Endodermal cell (in vitro differentiated cells): Measurements from ENCODE around the gene SMIM41. TPM values are rescaled to one million over a fixed set of nuclear protein-coding genes. Genes with fewer than 3 reads are reported as not detected.

ENCODE experiments used
- DNase-seq: peaks from one replicate; pipeline ENCODE4 v3.0.0-alpha.2; 2017
- H3K27ac ChIP-seq: 2 replicates; pipeline ENCODE4 v1.5.1; 2013; ENCODE audit warnings: mild to moderate bottlenecking, low read depth, low read length, moderate library complexity
- H3K27me3 ChIP-seq: 2 replicates; pipeline ENCODE4 v1.6.1; 2013; ENCODE audit warnings: mild to moderate bottlenecking, low read length, moderate library complexity; ENCODE audit not compliant: insufficient read depth, control insufficient read depth, poor library complexity, severe bottlenecking
- H3K36me3 ChIP-seq: 2 replicates; pipeline ENCODE4 v1.7.0; 2013; ENCODE audit warnings: mild to moderate bottlenecking, low read length, moderate library complexity; ENCODE audit not compliant: control insufficient read depth, insufficient read depth
- H3K4me1 ChIP-seq: one replicate; pipeline ENCODE4 v1.7.0; 2013; ENCODE audit warnings: low read length; ENCODE audit not compliant: control insufficient read depth, insufficient read depth
- H3K4me3 ChIP-seq: 2 replicates; pipeline ENCODE4 v1.5.1; 2013; ENCODE audit warnings: mild to moderate bottlenecking, low read length, moderate library complexity
- H3K9ac ChIP-seq: 2 replicates; pipeline ENCODE4 v1.6.1; 2013; ENCODE audit warnings: mild to moderate bottlenecking, low read length, moderate library complexity; ENCODE audit not compliant: poor library complexity, severe bottlenecking; ENCODE audit errors: extremely low read depth
- H3K9me3 ChIP-seq: 2 replicates; pipeline ENCODE4 v1.6.1; 2013; ENCODE audit warnings: mild to moderate bottlenecking, low read length, moderate library complexity; ENCODE audit not compliant: control insufficient read depth
- H3K27ac Mint-ChIP-seq: 2 replicates; pipeline ENCODE4 v1.8.0; 2020; ENCODE audit warnings: mixed read lengths
- H3K27me3 Mint-ChIP-seq: 2 replicates; pipeline ENCODE4 v1.8.0; 2021; ENCODE audit warnings: mild to moderate bottlenecking, mixed read lengths; ENCODE audit not compliant: insufficient read depth
- H3K36me3 Mint-ChIP-seq: 2 replicates; pipeline ENCODE4 v1.8.0; 2020; ENCODE audit warnings: low read depth, mixed read lengths
- H3K4me1 Mint-ChIP-seq: 2 replicates; pipeline ENCODE4 v1.8.0; 2020; ENCODE audit warnings: mixed read lengths
- H3K4me3 Mint-ChIP-seq: 2 replicates; pipeline ENCODE4 v1.8.0; 2020; ENCODE audit warnings: mild to moderate bottlenecking, moderate library complexity, mixed read lengths
- H3K9me3 Mint-ChIP-seq: 2 replicates; pipeline ENCODE4 v1.8.0; 2020; ENCODE audit warnings: mild to moderate bottlenecking, mixed read lengths
- WGBS, 2 experiments: methylation state at CpG; one replicate each; pipeline versions ENCODE4 v1.1.5 to v1.1.7; 2013; ENCODE audit warnings: missing lambda C conversion rate in 2 of 2, mixed read lengths in 1 of 2; ENCODE audit not compliant: insufficient coverage in 1 of 2, insufficient read length in 1 of 2; 5-methylcytosine and 5-hydroxymethylcytosine counted together
- total RNA-seq, 2 donors: library from RNA; stranded (reverse); fragmentation: NEBNext Ultra II Directional in 1 of 2; extraction: Animal tissue kit (Norgen Biotek cat#: 25700) in 1 of 2; gene quantifications; 2 replicates in 1 of 2; 3 replicates in 1 of 2; pipeline ENCODE4 v1.2.1, GENCODE V29; 2021
- TF ChIP-seq, protein P1 (sequence below): fragments of 200-600 bp; sonication (generic); conservative IDR thresholded peaks from 2 replicates; pipeline ENCODE4 v1.5.0; 2021; ENCODE audit warnings: antibody characterized with exemption, mild to moderate bottlenecking

SMIM41 gene
- total RNA-seq, 2 donors from 2014 or later: not detected

GRCh38 chr12:52147367-52147963, 68.0 kb downstream of the SMIM41 start:
- TF ChIP-seq, protein P1, sequence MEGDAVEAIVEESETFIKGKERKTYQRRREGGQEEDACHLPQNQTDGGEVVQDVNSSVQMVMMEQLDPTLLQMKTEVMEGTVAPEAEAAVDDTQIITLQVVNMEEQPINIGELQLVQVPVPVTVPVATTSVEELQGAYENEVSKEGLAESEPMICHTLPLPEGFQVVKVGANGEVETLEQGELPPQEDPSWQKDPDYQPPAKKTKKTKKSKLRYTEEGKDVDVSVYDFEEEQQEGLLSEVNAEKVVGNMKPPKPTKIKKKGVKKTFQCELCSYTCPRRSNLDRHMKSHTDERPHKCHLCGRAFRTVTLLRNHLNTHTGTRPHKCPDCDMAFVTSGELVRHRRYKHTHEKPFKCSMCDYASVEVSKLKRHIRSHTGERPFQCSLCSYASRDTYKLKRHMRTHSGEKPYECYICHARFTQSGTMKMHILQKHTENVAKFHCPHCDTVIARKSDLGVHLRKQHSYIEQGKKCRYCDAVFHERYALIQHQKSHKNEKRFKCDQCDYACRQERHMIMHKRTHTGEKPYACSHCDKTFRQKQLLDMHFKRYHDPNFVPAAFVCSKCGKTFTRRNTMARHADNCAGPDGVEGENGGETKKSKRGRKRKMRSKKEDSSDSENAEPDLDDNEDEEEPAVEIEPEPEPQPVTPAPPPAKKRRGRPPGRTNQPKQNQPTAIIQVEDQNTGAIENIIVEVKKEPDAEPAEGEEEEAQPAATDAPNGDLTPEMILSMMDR: no peak

DNA sequence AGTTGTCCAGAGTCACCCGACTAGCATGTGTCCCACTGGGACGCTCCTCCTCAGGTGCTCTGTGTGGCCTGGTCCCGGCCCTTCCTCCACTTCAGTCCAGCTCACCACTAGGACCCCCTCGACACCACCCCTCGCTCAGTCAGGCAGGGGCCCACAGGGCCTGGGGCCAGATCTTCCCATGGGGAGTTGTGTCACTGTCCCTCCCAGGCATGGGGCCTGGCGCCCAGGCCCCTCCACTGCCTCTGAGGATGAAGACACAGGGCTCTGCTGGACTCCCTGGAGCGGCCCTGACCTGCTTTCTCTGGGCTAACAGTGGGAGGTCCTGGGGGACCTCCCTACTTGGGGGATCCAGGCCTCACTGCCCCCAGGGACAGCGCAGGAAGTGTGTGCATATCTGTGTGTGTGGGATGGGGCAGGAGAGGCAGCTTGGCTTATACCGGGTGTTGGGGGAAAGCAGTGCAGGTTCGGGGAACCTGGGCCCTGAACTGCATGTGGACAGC, 68.5 kb downstream of the SMIM41 start:
- no peak overlapping the region for H3K4me3 Mint-ChIP-seq
- peaks cover 5% of the 10 kb centered on the region for H3K4me1 Mint-ChIP-seq
- Histone ChIP-seq H3K36me3 (no peaks in the 10 kb centered on the region), H3K4me3 (no peak overlapping the region), H3K27ac (no peak overlapping the region), H3K9ac (no peak overlapping the region), H3K4me1 (no peaks in the 10 kb centered on the region), H3K9me3 (no peaks in the 10 kb centered on the region), H3K27me3 (no peaks in the 10 kb centered on the region)
- H3K27ac Mint-ChIP-seq: no peak overlapping the region
- no peaks in the 10 kb centered on the region for H3K36me3 Mint-ChIP-seq
- no peak for DNase-seq
- 94 to 96% methylated on average over 3 to 10 of the region's 10 CpGs for WGBS, 2 experiments
- H3K9me3 Mint-ChIP-seq: no peaks in the 10 kb centered on the region
- H3K27me3 Mint-ChIP-seq: no peaks in the 10 kb centered on the region
- TF ChIP-seq, protein P1: no peak

More at GRCh38 chr12:52147367-52147963, 68.0 kb downstream of the SMIM41 start:
- no peak overlapping the region for H3K27ac Mint-ChIP-seq
- no peaks in the 10 kb centered on the region for H3K27me3 ChIP-seq
- H3K27ac ChIP-seq: no peak overlapping the region
- 89 to 91% methylated on average over 16 to 17 of the region's 17 CpGs for WGBS, 2 experiments
- peaks cover 5% of the 10 kb centered on the region for H3K4me1 Mint-ChIP-seq
- no peaks in the 10 kb centered on the region for H3K27me3 Mint-ChIP-seq
- no peaks in the 10 kb centered on the region for H3K9me3 ChIP-seq
- H3K9ac ChIP-seq: no peak overlapping the region
- no peaks in the 10 kb centered on the region for H3K36me3 ChIP-seq
- H3K4me3 ChIP-seq: no peak overlapping the region
- no peak overlapping the region for H3K4me3 Mint-ChIP-seq
- H3K36me3 Mint-ChIP-seq: no peaks in the 10 kb centered on the region
- peak; percentile 72 for DNase-seq
- no peaks in the 10 kb centered on the region for H3K9me3 Mint-ChIP-seq
- H3K4me1 ChIP-seq: no peaks in the 10 kb centered on the region

DNA sequence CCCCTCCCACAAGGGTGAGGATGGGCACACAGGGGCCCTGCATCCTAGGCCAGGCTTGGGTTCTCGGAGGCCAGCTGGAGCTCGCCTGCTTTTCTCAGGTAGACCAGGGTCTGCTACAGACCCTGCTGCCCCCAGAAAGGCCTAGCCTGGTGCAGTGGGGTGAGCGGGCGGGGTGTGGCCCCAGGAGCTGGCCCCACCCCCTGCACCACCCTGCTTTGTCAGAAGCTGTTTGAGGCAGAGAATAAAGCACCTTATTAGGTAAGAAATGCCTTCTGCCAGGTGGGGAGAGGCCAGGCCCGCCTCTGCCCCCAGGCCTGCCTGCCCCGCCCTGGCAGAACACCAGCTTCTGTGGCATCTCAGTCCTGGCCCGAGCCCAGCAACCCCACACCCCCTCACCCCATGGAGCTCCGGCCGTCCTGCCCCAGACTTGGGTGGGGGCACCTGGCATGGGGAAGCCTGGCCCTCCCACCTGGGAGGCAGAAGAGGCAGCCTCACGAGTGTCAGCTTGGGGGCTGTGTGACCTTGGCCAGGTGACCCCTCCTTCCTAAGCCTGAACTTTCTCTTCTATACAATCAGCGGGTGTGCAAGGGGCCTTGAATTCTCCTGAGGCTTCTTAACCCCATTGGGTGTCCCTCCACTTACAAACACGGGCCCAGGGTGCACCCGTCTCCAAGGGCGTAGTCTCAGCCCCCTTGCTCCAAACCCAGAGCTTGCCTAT, 69.1 kb downstream of the SMIM41 start:
- no peaks in the 10 kb centered on the region for H3K9me3 Mint-ChIP-seq
- peaks cover 5% of the 10 kb centered on the region for H3K4me1 Mint-ChIP-seq
- DNase-seq: peak; percentile 85
- Histone ChIP-seq H3K9ac (no peak overlapping the region), H3K4me1 (no peaks in the 10 kb centered on the region), H3K36me3 (no peaks in the 10 kb centered on the region), H3K27me3 (no peaks in the 10 kb centered on the region), H3K4me3 (no peak overlapping the region), H3K9me3 (no peaks in the 10 kb centered on the region), H3K27ac (no peak overlapping the region)
- H3K4me3 Mint-ChIP-seq: no peak overlapping the region
- H3K36me3 Mint-ChIP-seq: no peaks in the 10 kb centered on the region
- TF ChIP-seq, protein P1: no peak
- H3K27ac Mint-ChIP-seq: no peak overlapping the region
- no peaks in the 10 kb centered on the region for H3K27me3 Mint-ChIP-seq
- 93 to 95% methylated on average over 4 to 14 of the region's 14 CpGs for WGBS, 2 experiments
